Suprapubic skin (tissue), 4 donors: ENCODE results near the gene GMDS. TPM values are rescaled to one million over a fixed set of nuclear protein-coding genes. Genes with fewer than 3 reads are reported as not detected.

ENCODE experiments used
- DNase-seq, 2 donors: peaks; one replicate each; pipeline ENCODE4 v3.0.0-alpha.2; 2019; ENCODE audit warnings: low spot score in 2 of 2
- H3K27ac ChIP-seq: fragments of 200-600 bp; sonication (generic); one replicate; pipeline ENCODE4 v1.5.1; 2019
- H3K27me3 ChIP-seq: fragments of 200-600 bp; sonication (generic); one replicate; pipeline ENCODE4 v1.5.1; 2019
- H3K36me3 ChIP-seq: fragments of 200-600 bp; sonication (generic); one replicate; pipeline ENCODE4 v1.5.1; 2019
- H3K4me1 ChIP-seq: fragments of 200-600 bp; sonication (generic); one replicate; pipeline ENCODE4 v1.5.1; 2019
- H3K4me3 ChIP-seq: fragments of 200-600 bp; sonication (generic); one replicate; pipeline ENCODE4 v1.5.1; 2019; ENCODE audit warnings: mild to moderate bottlenecking
- H3K9me3 ChIP-seq: fragments of 200-600 bp; sonication (generic); one replicate; pipeline ENCODE4 v1.5.1; 2019
- CTCF ChIP-seq, 2 donors: fragments of 200-600 bp in 1 of 2; fragments of 450-650 bp in 1 of 2; sonication (generic) in 1 of 2; IDR thresholded peaks; one replicate each; pipeline ENCODE4 v1.5.1; 2016 to 2019; ENCODE audit warnings: antibody characterized with exemption in 2 of 2, mild to moderate bottlenecking in 1 of 2, moderate library complexity in 1 of 2
- EP300 ChIP-seq: sonication (generic); formaldehyde crosslinking; IDR thresholded peaks from one replicate; pipeline ENCODE4 v1.6.1; 2017; ENCODE audit warnings: antibody characterized with exemption
- POLR2A ChIP-seq, 2 donors: fragments of 450-650 bp; IDR thresholded peaks; one replicate each; pipeline ENCODE4 v1.6.1; 2017; ENCODE audit warnings: antibody characterized with exemption in 2 of 2, mild to moderate bottlenecking in 2 of 2, moderate library complexity in 2 of 2
- POLR2AphosphoS5 ChIP-seq, 3 donors: sonication (generic); formaldehyde crosslinking; IDR thresholded peaks; one replicate each; pipeline ENCODE4 v1.6.1; 2017; ENCODE audit warnings: antibody characterized with exemption in 3 of 3
- WGBS: methylation state at CpG from one replicate; pipeline ENCODE4 v1.1.5; 2018; 5-methylcytosine and 5-hydroxymethylcytosine counted together
- total RNA-seq, 4 donors: library from RNA; depleted of rRNA; stranded (reverse); fragments of >200 nt; gene quantifications; one replicate each; pipeline ENCODE4 v1.1.0, GENCODE V29; 2016

GMDS gene
- total RNA-seq, 4 donors from 2014 or later, result 11.7 to 19.3 (median 13.2) TPM

DNA sequence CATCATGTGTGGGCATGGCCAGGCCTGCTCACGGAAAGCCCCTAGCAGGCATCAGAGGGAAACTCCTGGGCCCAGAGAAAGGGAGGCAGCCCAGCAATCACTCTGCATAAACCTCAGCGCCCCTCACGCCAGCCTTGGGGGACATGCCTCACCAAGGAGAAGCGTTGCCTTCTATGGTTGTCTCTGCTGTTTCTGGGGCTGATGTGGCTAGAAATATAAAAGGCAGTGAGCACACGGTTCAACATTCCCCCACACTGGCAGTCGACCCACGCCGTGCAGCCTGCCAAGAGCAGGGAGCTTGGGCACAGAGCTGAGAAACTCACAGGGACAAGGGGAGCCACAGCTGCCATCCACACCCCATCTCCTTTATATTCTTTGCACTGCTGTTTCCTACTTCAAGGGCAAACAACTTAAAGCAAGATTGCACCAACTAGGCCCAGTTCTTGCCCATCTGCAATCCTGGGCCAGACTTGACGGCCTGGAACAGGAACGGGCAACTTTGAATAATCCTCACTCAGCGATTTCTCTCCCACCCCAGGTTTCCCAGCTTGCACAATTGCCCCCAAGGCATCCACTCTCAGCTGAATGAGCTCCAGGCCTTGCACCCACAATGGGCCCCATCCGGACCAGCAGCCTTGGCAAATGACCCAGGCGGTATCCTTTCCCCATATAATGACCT lies 671.2 kb downstream of the GMDS start:
- TF ChIP-seq POLR2A (IDR thresholded peaks at IDR 0.05) (no peak), CTCF (IDR thresholded peaks at IDR 0.05) (no peak), EP300 (no peak), POLR2AphosphoS5 (IDR thresholded peaks at IDR 0.05) (no peak)
- H3K9me3 ChIP-seq, result peaks cover 3% of the 10 kb centered on the region
- 59% methylated on average over 13 of the region's 13 CpGs for WGBS
- H3K4me3 ChIP-seq, result no peak overlapping the region
- DNase-seq, result no peak
- no peaks in the 10 kb centered on the region for H3K27me3 ChIP-seq
- H3K4me1 ChIP-seq, result peaks cover 27% of the 10 kb centered on the region
- H3K27ac ChIP-seq, result peak overlapping the region; percentile 78
- H3K36me3 ChIP-seq, result no peaks in the 10 kb centered on the region
